DND-41 (cell line): Measurements from ENCODE around the gene THY1.

ENCODE experiments used
- ATAC-seq: fragments of 200-7000 bp; cut with Tn5 transposase; 3 replicates; pipeline ENCODE4 v1.9.1; 2021; ENCODE audit warnings: low read depth; ENCODE audit not compliant: insufficient read depth
- DNase-seq: peaks from one replicate; pipeline ENCODE4 v3.0.0-alpha.2; 2020
- H2AFZ ChIP-seq: 2 replicates; pipeline ENCODE4 v1.6.0; 2012; ENCODE audit warnings: low read depth, low read length
- H3K27ac ChIP-seq: 2 replicates; pipeline ENCODE4 v1.5.1; 2012; ENCODE audit warnings: low read length, inconsistent platforms
- H3K27me3 ChIP-seq: fragments of 200-600 bp; sonication (generic); 2 replicates; pipeline ENCODE4 v1.6.0; 2012; ENCODE audit warnings: low read length, mild to moderate bottlenecking, inconsistent platforms; ENCODE audit not compliant: insufficient read depth, poor library complexity
- H3K36me3 ChIP-seq: 2 replicates; pipeline ENCODE4 v1.5.1; 2012; ENCODE audit warnings: low read length, inconsistent platforms; ENCODE audit not compliant: insufficient read depth
- H3K4me1 ChIP-seq: 2 replicates; pipeline ENCODE4 v1.5.1; 2012; ENCODE audit warnings: mild to moderate bottlenecking, low read length; ENCODE audit not compliant: insufficient read depth
- H3K4me2 ChIP-seq: 2 replicates; pipeline ENCODE4 v1.6.0; 2012; ENCODE audit warnings: mild to moderate bottlenecking, moderate library complexity, low read length, inconsistent platforms; ENCODE audit not compliant: insufficient read depth
- H3K4me3 ChIP-seq, 2 experiments: fragments of 200-600 bp in 1 of 2; shearing (Covaris generic) in 1 of 2; 2 replicates each; pipeline ENCODE4 v1.5.1; 2012 to 2016; ENCODE audit warnings: inconsistent platforms in 2 of 2, low read length in 2 of 2, mild to moderate bottlenecking in 2 of 2, low read depth in 1 of 2, moderate library complexity in 1 of 2
- H3K79me2 ChIP-seq: 2 replicates; pipeline ENCODE4 v1.6.0; 2012; ENCODE audit warnings: low read length, inconsistent platforms; ENCODE audit not compliant: insufficient read depth
- H3K9ac ChIP-seq: 2 replicates; pipeline ENCODE4 v1.6.0; 2012; ENCODE audit warnings: low read depth, mild to moderate bottlenecking, inconsistent platforms, low read length, moderate library complexity
- H3K9me3 ChIP-seq: 2 replicates; pipeline ENCODE4 v1.5.1; 2012; ENCODE audit warnings: low read length, moderate library complexity, mild to moderate bottlenecking, inconsistent platforms; ENCODE audit not compliant: insufficient read depth, severe bottlenecking
- H4K20me1 ChIP-seq: 2 replicates; pipeline ENCODE4 v1.6.0; 2012; ENCODE audit warnings: low read length; ENCODE audit not compliant: insufficient read depth
- EZH2 ChIP-seq: IDR thresholded peaks from 3 replicates; pipeline ENCODE4 v1.6.1; 2012; ENCODE audit warnings: borderline replicate concordance, low read depth, mild to moderate bottlenecking, moderate library complexity, low read length, inconsistent platforms; ENCODE audit not compliant: severe bottlenecking
- TF ChIP-seq, protein P1 (sequence below): IDR thresholded peaks from 2 replicates; pipeline ENCODE4 v1.5.1; 2012; ENCODE audit warnings: borderline replicate concordance, low read length, moderate library complexity, mild to moderate bottlenecking; ENCODE audit not compliant: poor library complexity, severe bottlenecking; ENCODE audit errors: extremely low read depth

The THY1 gene

DNA sequence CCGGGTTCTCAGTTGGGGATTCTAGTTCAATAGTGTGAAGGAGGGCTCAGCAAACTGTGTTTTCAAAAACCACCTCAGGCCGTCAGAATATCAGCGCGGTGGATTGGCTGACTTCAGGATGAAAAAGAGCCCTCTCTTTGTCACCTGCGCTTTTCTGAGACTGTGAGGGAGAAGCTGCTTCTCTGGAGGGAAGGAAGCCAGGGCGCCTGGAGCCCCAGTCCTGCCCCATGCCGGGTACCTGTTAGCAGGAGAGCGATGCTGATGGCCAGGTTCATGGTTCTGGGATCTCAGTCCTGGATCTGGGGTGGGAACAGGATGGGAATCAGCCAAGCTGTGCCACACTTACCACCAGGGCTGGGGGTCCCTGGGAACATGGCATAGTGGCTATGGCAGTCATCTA is 2.3 kb downstream of the THY1 start:
- Histone ChIP-seq H3K36me3 (no peaks in the 10 kb centered on the region), H3K9ac (no peak overlapping the region), H3K79me2 (no peaks in the 10 kb centered on the region), H3K4me3 (no peak overlapping the region), H3K27me3 (peaks cover 13% of the 10 kb centered on the region), H3K27ac (no peak overlapping the region), H2AFZ (no peak overlapping the region), H4K20me1 (no peaks in the 10 kb centered on the region), H3K4me2 (no peak overlapping the region), H3K4me1 (no peaks in the 10 kb centered on the region), H3K9me3 (no peaks in the 10 kb centered on the region)
- TF ChIP-seq EZH2, result no peak
- TF ChIP-seq, protein P1, sequence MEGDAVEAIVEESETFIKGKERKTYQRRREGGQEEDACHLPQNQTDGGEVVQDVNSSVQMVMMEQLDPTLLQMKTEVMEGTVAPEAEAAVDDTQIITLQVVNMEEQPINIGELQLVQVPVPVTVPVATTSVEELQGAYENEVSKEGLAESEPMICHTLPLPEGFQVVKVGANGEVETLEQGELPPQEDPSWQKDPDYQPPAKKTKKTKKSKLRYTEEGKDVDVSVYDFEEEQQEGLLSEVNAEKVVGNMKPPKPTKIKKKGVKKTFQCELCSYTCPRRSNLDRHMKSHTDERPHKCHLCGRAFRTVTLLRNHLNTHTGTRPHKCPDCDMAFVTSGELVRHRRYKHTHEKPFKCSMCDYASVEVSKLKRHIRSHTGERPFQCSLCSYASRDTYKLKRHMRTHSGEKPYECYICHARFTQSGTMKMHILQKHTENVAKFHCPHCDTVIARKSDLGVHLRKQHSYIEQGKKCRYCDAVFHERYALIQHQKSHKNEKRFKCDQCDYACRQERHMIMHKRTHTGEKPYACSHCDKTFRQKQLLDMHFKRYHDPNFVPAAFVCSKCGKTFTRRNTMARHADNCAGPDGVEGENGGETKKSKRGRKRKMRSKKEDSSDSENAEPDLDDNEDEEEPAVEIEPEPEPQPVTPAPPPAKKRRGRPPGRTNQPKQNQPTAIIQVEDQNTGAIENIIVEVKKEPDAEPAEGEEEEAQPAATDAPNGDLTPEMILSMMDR, result no peak
- DNase-seq (no peak), ATAC-seq (no peak)

DNA sequence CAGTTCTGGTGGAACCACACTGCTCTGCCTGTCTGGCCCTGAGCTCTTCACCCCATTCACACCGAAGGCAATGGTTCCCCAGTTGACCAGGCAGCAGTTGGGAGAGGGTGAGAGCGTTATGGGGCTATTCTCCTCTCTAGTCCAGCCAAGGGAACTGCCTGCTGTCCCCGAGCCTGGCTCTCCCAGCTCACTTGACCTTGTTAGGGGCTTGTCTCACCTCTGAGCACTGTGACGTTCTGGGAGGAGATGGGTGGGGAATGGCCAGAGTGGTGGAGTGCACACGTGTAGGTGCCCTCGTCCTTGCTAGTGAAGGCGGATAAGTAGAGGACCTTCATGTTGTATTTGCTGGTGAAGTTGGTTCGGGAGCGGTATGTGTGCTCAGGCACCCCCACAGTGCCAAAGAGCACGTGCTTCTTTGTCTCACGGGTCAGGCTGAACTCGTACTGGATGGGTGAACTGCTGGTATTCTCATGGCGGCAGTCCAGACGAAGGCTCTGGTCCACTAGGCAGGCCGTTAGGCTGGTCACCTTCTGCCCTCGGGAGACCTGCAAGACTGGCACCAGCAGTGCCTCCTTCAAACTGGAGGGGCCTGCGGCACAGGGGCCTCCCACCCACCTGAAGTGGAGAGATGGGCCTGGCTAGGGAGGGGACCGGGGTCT is 3.0 kb downstream of the THY1 start:
- no peak for ATAC-seq
- no peak overlapping the region for H3K9ac ChIP-seq
- no peak for DNase-seq
- no peaks in the 10 kb centered on the region for H4K20me1 ChIP-seq
- no peaks in the 10 kb centered on the region for H3K9me3 ChIP-seq
- no peak for TF ChIP-seq EZH2
- TF ChIP-seq, protein P1, result no peak
- H3K4me2 ChIP-seq, result no peak overlapping the region
- H2AFZ ChIP-seq, result no peak overlapping the region
- H3K27me3 ChIP-seq, result peaks cover 13% of the 10 kb centered on the region
- H3K36me3 ChIP-seq, result no peaks in the 10 kb centered on the region
- H3K79me2 ChIP-seq, result no peaks in the 10 kb centered on the region
- H3K4me3 ChIP-seq, result no peak overlapping the region
- no peak overlapping the region for H3K27ac ChIP-seq
- no peaks in the 10 kb centered on the region for H3K4me1 ChIP-seq

DNA sequence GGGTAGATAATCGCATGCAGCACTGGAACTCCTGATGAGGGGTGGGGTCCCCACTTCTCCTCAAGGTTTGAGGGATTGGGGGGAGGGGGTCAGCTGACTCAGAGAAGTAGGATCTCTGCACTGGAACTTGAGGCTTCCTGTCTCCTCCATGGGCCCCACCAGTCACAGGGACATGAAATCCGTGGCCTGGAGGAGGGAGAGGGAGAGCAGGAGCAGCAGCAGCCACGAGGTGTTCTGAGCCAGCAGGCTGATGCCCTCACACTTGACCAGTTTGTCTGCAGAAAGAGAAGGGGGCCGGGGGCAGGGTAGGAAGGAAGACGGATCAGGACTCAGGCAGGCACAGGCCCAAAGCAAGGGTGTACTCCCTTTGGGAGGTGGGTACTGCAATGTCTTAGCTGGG is 3.7 kb downstream of the THY1 start:
- TF ChIP-seq, protein P1, result no peak

More for the DNA sequence above, 3.7 kb downstream of the THY1 start:
- Histone ChIP-seq H2AFZ (no peak overlapping the region), H3K4me2 (no peak overlapping the region), H3K27ac (no peak overlapping the region), H4K20me1 (no peaks in the 10 kb centered on the region), H3K9me3 (no peaks in the 10 kb centered on the region), H3K4me3 (no peak overlapping the region), H3K36me3 (no peaks in the 10 kb centered on the region), H3K27me3 (peaks cover 13% of the 10 kb centered on the region), H3K79me2 (no peaks in the 10 kb centered on the region), H3K4me1 (no peaks in the 10 kb centered on the region), H3K9ac (no peak overlapping the region)
- no peak for ATAC-seq
- DNase-seq, result no peak
